Measurements from ENCODE around the gene ULBP3.

The ULBP3 gene

DNA sequence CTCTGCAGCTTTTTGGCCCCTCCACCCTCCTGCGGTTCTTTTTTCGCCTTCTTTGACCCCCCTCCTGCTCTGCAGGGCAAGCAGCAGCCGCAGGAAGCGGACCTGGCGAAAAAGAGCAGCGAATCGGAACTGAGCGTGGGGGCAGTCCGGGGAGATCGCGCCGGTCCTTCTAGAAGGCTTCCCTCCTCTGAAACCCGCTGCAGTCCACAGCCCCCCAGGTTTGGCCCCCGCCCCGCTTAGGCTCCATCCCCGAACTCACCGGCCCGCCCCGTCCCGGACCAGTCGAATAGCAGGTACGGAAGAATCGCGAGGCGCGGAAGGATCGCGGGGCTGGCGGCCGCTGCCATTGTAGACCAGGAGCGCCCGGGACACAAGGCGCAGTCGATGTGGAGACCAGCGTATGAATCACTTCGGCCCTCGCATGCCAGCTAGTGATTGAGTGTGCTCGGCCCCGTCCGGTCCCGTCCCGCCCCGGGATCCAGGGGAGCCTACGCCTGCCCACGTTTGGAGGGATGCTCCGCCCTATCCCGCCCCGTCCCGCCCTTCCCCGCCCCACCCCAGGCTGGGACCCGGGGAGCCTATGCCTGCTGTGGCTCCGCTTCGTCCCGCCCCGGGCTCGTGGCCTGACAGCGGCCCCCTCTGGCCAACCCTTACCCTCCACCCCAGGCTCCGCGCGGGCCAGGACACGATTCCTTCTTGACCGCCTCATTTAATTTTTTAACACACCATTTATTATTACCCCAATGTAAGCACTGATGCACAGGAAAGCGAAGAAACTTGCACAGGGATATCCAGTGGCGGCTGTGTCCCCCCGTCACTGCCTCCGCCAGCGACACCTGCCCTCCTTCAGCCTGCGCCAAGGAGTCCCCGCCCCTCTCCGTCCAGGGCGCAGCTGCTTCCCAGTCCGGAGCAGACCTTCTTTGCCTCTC, at the start of gene ULBP3:
Gene ULBP3 (minus strand): TSS at position 402 of the 929 bp plus-strand sequence. CDS start 55 bp downstream, at position 347.
- peak; percentile 95 for DNase-seq
- in situ Hi-C loops (cut with HindIII; ENCODE audit: low pct_ligation_motif_present, low pct_unique_long_range_greater_than_20kb, low sequenced_read_pairs): no loop called here

DNA sequence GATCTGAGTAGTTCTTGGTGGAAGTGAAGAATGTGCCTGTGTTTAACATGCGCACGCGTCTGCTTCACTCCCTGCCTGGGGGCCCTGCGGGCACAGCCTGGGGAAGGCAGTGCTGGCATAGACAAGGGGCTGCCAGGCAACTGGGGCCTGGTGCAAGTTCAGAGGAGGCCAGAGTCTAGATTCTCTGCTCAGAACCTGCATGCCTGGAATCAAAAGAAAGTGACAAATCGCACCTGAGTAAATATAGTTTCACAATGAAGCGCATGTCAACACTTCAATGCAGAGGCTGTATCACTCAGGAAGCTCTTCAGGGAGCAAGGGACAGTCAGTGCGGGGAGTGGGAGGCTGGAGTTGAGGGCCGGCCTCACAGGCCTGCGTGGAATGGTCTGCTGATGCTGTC, 49.7 kb upstream of the ULBP3 start:
- in situ Hi-C loops (cut with HindIII; ENCODE audit: low pct_ligation_motif_present, low pct_unique_long_range_greater_than_20kb, low sequenced_read_pairs): no loop called here
- no peak for DNase-seq

DNA sequence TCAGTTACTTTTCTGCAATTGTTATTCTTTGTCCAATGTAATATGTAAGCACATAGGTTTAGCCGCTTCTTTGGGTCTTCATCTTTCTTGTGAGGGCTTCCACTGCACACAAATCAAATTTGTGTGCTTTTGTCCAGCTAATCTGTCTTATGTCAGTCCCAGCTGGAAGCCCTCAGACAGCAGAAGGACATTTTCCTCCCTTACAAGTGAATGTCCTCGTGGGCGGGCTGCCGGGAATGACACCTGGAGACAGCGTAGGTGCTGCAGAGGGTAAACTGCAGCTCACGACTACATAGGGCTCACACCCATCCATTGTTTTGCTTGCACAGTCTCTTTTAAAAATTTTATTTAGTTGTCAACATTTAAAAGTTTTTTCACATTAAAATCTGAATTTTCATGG, 49.3 kb upstream of the ULBP3 start:
- no peak for DNase-seq
- in situ Hi-C loops (cut with HindIII; ENCODE audit: low pct_ligation_motif_present, low pct_unique_long_range_greater_than_20kb, low sequenced_read_pairs): no loop called here

DNA sequence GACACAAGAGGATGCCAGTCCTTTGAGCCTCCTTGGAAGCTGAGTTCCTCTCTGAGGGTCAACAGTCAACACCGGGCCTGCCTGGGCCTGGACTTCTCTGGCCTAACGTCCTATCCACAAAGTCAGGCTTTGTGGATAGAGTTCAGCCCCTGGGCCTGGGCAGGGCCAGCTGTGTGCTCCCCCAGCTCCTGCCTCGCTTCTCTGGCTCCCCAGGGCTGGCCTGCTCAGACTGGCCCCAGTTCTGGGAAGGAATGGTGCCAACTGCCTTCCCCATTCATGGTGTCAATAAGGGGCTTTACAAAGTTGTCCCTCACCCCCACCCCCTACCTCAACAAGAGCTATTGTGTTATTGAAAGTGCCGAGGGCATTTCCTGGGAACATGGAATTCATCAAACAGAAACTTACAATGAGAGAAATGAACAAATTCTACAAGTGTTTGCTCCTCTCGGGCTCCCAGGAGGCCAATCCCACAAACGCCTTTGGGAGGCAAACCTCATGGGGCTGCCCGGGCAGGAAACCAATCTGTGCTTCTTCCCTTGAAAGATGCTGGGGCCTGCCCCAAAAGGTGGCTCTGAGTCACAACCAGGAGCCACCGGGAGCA, 47.4 kb upstream of the ULBP3 start:
- in situ Hi-C loops (cut with HindIII; ENCODE audit: low pct_ligation_motif_present, low pct_unique_long_range_greater_than_20kb, low sequenced_read_pairs): no loop called here
- DNase-seq: no peak

DNA sequence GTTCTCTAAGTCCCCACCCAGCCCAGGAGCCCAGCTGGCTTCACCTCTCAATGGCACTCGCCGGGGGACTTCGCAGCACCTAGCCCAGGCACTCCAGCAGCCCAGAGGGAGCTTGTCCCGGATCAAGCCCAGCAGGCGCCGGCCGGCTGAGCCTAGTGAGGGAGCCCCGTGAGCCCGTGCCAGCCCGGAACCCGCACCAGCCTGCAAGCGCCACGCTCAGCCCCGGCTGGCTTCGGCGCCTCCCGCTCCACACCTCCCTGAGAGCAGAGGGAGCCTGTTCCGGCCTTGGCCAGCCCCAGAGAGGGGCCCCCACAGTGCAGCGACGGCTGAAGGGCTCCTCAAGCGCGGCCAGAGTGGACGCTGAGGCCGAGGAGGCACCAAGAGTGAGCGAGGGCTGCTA, 46.8 kb upstream of the ULBP3 start:
- in situ Hi-C loops (cut with HindIII; ENCODE audit: low pct_ligation_motif_present, low pct_unique_long_range_greater_than_20kb, low sequenced_read_pairs): no loop called here
- no peak for DNase-seq

DNA sequence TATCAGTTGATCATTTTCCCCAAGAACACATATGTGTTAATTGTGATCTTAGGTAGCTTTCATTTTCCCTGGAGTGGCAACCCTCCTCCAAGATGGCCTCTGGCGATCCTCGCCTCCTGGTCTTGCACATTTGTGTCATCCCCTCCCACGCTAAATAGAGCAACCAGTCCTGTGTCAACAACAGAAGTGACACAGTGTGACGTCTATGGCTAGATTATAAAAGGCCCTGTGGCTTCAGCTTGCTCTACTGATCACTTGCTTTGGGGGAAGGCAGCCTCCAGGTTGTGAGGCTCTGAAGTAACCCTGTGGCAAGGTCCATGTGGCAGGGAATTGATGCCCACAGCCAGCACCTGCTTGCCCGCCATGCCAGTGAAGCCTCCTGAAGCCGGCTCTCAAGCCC, 43.3 kb upstream of the ULBP3 start:
- no peak for DNase-seq
- in situ Hi-C loops (cut with HindIII; ENCODE audit: low pct_ligation_motif_present, low pct_unique_long_range_greater_than_20kb, low sequenced_read_pairs): no loop called here

DNA sequence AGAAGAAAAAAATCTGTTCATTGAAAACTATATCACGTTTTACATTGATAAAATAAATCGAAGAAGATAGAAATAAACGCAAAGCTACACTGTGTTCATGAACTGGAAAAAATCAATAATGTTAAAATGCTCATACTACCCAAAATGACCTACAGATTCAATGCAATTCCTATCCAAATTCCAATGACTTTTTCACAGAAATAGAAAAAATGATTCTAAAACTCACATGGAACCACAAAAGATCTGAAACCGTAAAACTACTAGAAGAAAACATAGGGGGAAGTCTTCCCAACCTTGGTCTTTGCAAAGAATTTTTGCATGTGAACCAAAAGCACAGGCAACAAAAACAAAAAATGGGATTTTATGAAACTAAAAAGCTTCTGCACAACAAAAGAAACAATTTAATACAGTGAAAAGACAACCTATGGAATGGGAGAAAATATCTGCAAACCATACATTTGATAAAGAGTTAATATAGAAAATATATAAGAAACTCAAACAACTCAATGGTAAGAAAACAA, 33.9 kb upstream of the ULBP3 start:
- in situ Hi-C loops (cut with HindIII; ENCODE audit: low pct_ligation_motif_present, low pct_unique_long_range_greater_than_20kb, low sequenced_read_pairs): no loop called here
- no peak for DNase-seq

DNA sequence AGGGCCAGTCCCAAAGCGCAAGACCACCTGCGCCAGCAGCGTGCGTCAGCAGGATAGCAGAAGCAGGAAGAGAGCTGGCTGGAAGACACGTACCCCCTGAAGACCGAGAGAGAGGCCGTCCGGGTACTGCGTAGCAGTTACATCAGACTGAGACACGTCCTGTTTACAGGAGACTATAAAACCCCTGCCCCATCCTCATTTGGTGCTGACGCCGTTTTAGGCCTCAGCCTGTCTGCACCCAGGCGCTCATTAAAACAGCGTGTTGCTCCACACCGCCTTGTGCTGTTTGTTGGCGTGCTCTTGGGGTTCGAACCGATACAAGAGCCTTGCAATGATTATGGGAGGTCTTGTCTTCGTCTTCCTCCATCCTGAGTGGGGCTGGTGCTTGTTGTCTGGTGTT, 31.8 kb upstream of the ULBP3 start:
- in situ Hi-C loops (cut with HindIII; ENCODE audit: low pct_ligation_motif_present, low pct_unique_long_range_greater_than_20kb, low sequenced_read_pairs): no loop called here
- DNase-seq: no peak

DNA sequence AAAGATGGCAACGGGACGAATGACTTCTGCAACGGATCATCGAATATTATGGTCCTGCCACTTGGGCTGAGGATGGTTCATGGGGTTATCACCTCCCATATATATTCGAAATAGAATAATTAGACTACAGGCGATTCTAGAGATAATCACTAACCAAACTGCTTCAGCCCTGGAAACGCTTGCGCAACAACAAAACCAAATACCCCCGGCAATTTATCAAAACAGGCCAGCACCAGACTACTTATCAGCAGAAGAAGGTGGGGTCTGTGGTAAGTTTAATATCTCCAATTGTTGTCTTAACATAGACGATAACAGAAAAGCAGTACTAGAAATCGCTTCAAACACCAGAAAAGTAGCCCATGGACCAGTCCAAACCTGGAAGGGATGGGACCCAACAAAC, 31.0 kb upstream of the ULBP3 start:
- DNase-seq: no peak
- in situ Hi-C loops (cut with HindIII; ENCODE audit: low pct_ligation_motif_present, low pct_unique_long_range_greater_than_20kb, low sequenced_read_pairs): no loop called here

DNA sequence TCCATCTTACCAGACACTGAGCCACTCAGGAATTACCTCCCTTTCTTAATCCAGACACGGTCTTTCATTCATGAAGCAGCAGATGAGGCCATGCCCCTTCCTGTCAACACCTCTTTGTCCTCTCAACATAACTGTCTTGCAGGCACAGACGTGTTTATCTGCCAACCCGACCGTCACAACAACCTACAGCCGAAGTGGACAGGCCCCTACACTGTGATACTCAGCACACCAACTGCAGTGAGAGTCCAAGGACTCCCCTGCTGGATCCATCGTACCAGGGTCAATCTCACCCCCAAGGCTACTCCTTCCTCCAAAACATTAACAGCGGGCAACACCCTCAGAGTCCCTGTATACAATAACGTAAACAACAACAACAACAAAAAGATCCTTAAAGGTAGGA, 30.6 kb upstream of the ULBP3 start:
- DNase-seq: no peak
- in situ Hi-C loops (cut with HindIII; ENCODE audit: low pct_ligation_motif_present, low pct_unique_long_range_greater_than_20kb, low sequenced_read_pairs): no loop called here

DNA sequence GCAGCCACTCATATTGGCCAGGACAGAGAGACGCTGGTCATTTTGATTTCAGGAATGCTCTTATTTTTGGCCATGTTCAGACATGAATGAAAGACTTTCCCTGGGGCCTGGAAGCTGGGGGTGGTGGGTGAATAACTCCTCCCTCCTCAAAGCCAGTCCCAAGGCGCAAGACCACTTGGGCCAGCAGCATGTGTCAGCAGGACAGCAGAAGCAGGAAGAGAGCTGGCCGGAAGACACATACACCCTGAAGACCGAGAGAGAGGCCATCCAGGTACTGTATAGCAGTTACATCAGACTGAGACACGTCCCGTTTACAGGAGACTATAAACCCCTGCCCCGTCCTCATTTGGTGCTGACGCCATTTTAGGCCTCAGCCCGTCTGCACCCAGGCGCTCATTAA, 29.2 kb upstream of the ULBP3 start:
- in situ Hi-C loops (cut with HindIII; ENCODE audit: low pct_ligation_motif_present, low pct_unique_long_range_greater_than_20kb, low sequenced_read_pairs): no loop called here
- DNase-seq: no peak

DNA sequence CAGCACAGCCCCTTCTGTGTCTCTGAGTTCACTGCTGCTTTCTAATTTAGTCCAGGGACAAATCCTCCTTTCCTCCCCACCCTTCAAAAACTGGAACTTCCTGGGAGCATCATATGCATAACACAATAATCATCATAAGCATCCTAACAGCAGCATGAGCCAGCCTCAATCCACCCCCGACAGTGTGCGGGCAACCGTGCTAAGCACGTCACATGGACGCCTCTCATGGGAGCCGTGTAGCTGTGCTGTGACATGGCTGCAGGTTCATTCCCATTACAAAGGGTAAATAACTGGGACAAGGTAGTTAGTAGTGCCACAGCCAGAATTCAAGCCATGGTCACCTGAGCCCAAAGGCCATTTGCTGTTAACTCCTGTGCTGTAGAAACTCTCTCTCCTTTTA, 24.5 kb upstream of the ULBP3 start:
- in situ Hi-C loops (cut with HindIII; ENCODE audit: low pct_ligation_motif_present, low pct_unique_long_range_greater_than_20kb, low sequenced_read_pairs): no loop called here
- DNase-seq: no peak

DNA sequence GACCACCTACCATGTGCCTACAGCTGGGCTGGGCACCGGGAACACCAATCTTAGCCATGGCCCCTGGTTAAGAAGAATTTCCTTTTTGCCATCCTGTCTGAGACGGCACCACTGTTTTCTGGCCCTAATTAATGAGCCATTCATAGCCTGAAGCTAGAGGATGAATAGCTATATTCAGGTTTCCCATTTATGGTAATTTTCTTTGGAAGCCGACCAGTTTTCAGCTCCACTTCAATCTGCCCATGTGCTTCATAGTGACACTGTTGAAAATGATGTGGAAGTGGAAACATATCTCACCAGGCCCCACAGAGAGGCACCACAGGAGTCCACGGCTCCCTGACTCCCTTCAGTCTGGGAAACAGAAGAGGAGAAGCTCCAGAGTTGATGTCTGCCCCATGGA, 22.6 kb upstream of the ULBP3 start:
- DNase-seq: no peak
- in situ Hi-C loops (cut with HindIII; ENCODE audit: low pct_ligation_motif_present, low pct_unique_long_range_greater_than_20kb, low sequenced_read_pairs): no loop called here

DNA sequence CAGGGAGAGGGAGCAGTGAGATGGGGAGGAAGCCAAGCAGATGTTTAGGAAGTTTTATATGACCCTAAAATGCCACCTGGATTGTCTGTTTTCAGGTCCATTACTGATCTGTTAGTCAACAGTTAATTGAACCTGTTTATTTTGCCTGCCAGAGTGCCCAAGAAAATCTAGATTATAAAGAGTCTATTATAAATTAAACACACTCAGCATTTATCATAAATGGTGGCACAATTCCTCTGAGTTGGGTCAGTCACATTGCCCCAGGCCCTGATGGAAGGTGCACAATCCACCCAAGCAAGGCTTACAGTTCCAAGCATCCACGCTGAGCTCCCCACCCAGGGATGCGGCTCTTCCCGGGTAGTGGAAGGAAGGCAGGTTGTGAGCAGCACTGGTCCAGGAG, 21.4 kb upstream of the ULBP3 start:
- in situ Hi-C loops (cut with HindIII; ENCODE audit: low pct_ligation_motif_present, low pct_unique_long_range_greater_than_20kb, low sequenced_read_pairs): no loop called here

DNA sequence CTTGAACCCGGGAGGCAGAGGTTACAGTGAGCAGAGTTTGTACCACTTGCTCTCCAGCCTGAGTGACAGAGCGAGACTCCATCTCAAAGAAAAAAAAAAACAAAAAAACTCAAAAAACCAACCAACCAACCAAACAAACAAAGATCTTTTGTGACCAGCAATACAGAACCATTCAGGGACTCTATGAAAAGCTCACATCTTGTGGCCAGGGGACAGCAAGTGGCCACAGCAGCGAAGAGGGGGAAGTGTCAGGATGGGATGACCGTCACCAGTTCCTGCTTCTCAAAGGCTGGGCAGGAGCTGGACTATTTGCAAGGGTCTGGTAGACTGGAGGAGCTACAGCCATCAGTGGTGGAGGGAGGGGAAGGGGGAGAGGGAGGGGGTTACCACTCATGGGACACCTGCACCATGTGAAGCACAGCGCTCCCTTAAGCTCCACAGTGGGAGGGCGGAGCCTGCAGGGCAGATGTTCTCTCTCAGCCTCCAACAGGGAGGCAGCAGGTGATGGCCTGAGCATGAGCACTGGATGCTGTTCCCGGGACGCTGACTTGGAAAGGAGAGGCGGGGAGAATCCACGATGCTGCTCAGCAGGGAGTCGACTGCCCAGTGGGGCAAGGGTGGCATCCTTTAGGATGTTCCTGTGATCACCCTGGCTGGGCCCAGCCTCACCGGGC, 19.7 kb upstream of the ULBP3 start:
- DNase-seq: no peak
- in situ Hi-C loops (cut with HindIII; ENCODE audit: low pct_ligation_motif_present, low pct_unique_long_range_greater_than_20kb, low sequenced_read_pairs): no loop called here

More for the DNA sequence above, 21.4 kb upstream of the ULBP3 start:
- DNase-seq: no peak

DNA sequence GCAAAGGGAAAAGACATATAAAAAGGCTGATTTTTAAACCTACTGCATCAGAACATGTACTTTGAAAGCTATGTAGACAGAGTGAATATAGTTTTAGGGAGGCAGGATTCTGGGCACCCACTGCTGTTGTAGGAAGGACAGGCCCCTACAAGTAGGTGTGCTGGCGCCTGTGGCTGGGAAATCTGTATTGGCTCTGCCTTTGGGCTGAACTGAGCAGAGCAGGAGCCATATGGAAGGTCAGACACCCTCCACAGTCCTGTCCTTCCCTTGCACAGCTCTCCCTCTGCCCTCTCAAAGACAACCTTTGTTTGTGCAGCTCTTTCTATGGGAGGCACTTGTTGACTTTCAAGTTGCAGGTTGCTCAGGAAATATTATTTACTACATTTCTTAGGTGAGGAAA, 18.4 kb upstream of the ULBP3 start:
- DNase-seq: no peak
- in situ Hi-C loops (cut with HindIII; ENCODE audit: low pct_ligation_motif_present, low pct_unique_long_range_greater_than_20kb, low sequenced_read_pairs): no loop called here

DNA sequence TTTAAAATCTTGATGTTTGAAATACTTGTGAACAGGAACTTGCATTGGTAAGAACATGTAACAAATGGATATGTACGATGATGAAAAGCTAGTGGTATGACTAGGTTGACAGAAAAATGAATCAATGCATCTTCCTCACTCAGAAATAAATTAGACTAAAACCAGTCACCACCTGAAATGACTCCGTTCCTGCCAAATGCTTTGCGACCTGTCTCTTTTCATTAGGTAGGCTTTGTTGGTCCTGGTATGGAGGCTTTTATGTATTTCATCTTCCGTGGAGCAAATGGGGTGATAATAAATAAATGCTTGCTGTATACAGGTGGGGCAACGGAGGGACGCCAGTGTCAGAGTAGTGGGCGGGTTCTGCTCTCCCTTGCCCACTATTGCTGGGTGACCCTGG, 17.1 kb upstream of the ULBP3 start:
- in situ Hi-C loops (cut with HindIII; ENCODE audit: low pct_ligation_motif_present, low pct_unique_long_range_greater_than_20kb, low sequenced_read_pairs): no loop called here

DNA sequence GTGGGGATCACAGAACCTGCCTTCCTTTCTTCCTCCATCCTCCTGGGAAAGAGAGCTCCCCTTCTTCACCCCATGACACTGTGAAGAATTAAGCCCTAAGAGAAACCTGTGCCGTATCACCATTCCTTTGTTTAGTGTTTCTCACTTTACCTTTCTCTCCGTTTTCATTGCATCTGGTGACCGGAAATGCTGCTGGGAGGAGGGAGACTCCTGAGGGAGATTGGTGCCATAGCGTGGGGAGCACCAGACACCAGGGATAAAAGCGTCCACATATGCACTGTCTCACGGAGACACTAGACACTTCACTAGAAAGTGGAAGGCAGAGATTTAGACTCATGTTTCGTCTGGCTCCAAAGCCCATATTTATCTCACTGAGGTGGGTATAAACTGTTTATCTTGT, 15.5 kb upstream of the ULBP3 start:
- DNase-seq: no peak
- in situ Hi-C loops (cut with HindIII; ENCODE audit: low pct_ligation_motif_present, low pct_unique_long_range_greater_than_20kb, low sequenced_read_pairs): no loop called here

More for the DNA sequence above, 17.1 kb upstream of the ULBP3 start:
- DNase-seq: no peak

DNA sequence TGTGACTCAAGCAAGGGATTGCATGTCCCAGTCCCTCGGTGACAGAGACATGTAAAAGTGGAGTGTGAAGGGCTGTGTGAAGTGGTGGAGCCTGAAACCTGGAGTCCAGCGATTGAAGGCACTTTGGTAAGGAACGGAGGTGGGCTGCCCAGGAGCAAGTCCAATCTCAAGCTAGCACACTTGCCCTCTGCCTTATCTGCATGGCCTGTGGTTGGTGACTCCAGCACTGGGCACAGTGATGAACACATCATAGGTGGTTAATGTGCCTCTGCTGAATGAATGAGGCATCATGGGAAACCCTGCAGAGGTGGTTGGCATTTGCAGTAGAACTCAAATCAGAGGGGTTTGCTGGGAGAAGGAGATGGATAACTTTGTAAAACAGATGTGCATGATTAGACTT, 14.9 kb upstream of the ULBP3 start:
- DNase-seq: no peak
- in situ Hi-C loops (cut with HindIII; ENCODE audit: low pct_ligation_motif_present, low pct_unique_long_range_greater_than_20kb, low sequenced_read_pairs): no loop called here

All from ACHN (cell line).